CD4-positive, CD25-positive, alpha-beta regulatory T cell (primary cell): ENCODE measurements around the gene PER1. TPM values are rescaled to one million over a fixed set of nuclear protein-coding genes. Genes with fewer than 3 reads are reported as not detected.
A peak's percentile ranks its signal among the peaks of the same experiment; 100 is the strongest.

Source experiments
- ATAC-seq, 2 donors: fragments of 150-1000 bp; cut with Tn5 transposase; one replicate each; pipeline ENCODE4 v1.10.0; 2021; ENCODE audit warnings: low read depth in 2 of 2, moderate number of reproducible peaks in 2 of 2, moderate library complexity in 1 of 2
- DNase-seq, 3 donors: peaks; one replicate each; pipeline versions ENCODE4 v3.0.0 to v3.0.0-alpha.2; 2012 to 2022; ENCODE audit warnings: mixed read lengths in 1 of 3
- H3K27ac ChIP-seq: one replicate; pipeline ENCODE4 v1.7.0; 2013; ENCODE audit warnings: mild to moderate bottlenecking, low read length; ENCODE audit not compliant: insufficient read depth, poor library complexity, severe bottlenecking
- H3K27me3 ChIP-seq: one replicate; pipeline ENCODE4 v1.7.0; 2013; ENCODE audit warnings: low read length; ENCODE audit not compliant: control insufficient read depth, insufficient read depth
- H3K36me3 ChIP-seq: one replicate; pipeline ENCODE4 v1.7.0; 2013; ENCODE audit warnings: mild to moderate bottlenecking, low read length, moderate library complexity; ENCODE audit not compliant: control insufficient read depth, insufficient read depth
- H3K4me1 ChIP-seq: 2 replicates; pipeline ENCODE4 v1.7.0; 2013; ENCODE audit warnings: mild to moderate bottlenecking, low read length; ENCODE audit not compliant: insufficient read depth, control insufficient read depth, poor library complexity, severe bottlenecking
- H3K4me3 ChIP-seq: one replicate; pipeline ENCODE4 v1.7.0; 2013; ENCODE audit warnings: low read depth, mild to moderate bottlenecking, low read length, moderate library complexity
- H3K9me3 ChIP-seq, 2 experiments: 1 replicate in 1 of 2; 2 replicates in 1 of 2; pipeline ENCODE4 v1.7.0; 2013; ENCODE audit warnings: low read length in 2 of 2, mild to moderate bottlenecking in 1 of 2, moderate library complexity in 1 of 2; ENCODE audit not compliant: control insufficient read depth in 2 of 2
- H3K27ac Mint-ChIP-seq, 3 donors: one replicate each; pipeline ENCODE4 v1.8.0; 2020 to 2022; ENCODE audit warnings: mild to moderate bottlenecking in 3 of 3, mixed read lengths in 3 of 3, moderate library complexity in 2 of 3
- H3K27me3 Mint-ChIP-seq: one replicate; pipeline ENCODE4 v1.8.0; 2022; ENCODE audit warnings: mild to moderate bottlenecking, mixed read lengths
- H3K36me3 Mint-ChIP-seq: one replicate; pipeline ENCODE4 v1.8.0; 2020; ENCODE audit warnings: mixed read lengths
- H3K4me1 Mint-ChIP-seq, 4 donors: one replicate each; pipeline ENCODE4 v1.8.0; 2020 to 2022; ENCODE audit warnings: mixed read lengths in 4 of 4, mild to moderate bottlenecking in 1 of 4
- H3K4me3 Mint-ChIP-seq, 4 donors: one replicate each; pipeline ENCODE4 v1.8.0; 2020 to 2022; ENCODE audit warnings: mild to moderate bottlenecking in 4 of 4, mixed read lengths in 4 of 4, moderate library complexity in 3 of 4
- H3K9me3 Mint-ChIP-seq, 7 donors: one replicate each; pipeline ENCODE4 v1.8.0; 2020 to 2022; ENCODE audit warnings: mixed read lengths in 7 of 7, mild to moderate bottlenecking in 3 of 7, moderate library complexity in 2 of 7
- polyA plus RNA-seq, 4 donors: library from polyadenylated mRNA; unstranded; fragments of 300-500 nt; fragmentation: Illumina TruSeq; gene quantifications; one replicate each; pipeline ENCODE4 v1.2.3, GENCODE V29; 2021
- total RNA-seq: library from RNA; stranded (reverse); gene quantifications from one replicate; pipeline ENCODE4 v1.2.3, GENCODE V29; 2022

Gene PER1
- total and polyA plus RNA-seq, 5 donors from 2014 or later = 4.8 to 1,740 (median 6.9) TPM

- Mint-ChIP-seq H3K36me3 (peaks cover 25% of the 10 kb centered on the region), H3K27ac (peak overlapping the region; percentile 60 to 98 (median 97)), H3K27me3 (peaks cover 3% of the 10 kb centered on the region), H3K4me3 (peak overlapping the region; percentile 74 to 96 (median 90)), H3K9me3 (peaks cover 0 to 1% (median 0%) of the 10 kb centered on the region in 7 donors), H3K4me1 (peaks cover 5 to 58% (median 33%) of the 10 kb centered on the region in 4 donors)
- Histone ChIP-seq H3K36me3 (peaks cover 22% of the 10 kb centered on the region), H3K27me3 (no peaks in the 10 kb centered on the region), H3K27ac (peak overlapping the region; percentile 98), H3K9me3 (no peaks in the 10 kb centered on the region), H3K4me1 (peaks cover 80% of the 10 kb centered on the region), H3K4me3 (no peak overlapping the region)
- ATAC-seq (no peak), DNase-seq (no peak)
Measured at GRCh38 chr17:8159459-8160223, 7.4 kb upstream of the PER1 start.

GRCh38 chr17:8159032-8159400 is 6.8 kb upstream of the PER1 start:
- H3K27me3 Mint-ChIP-seq = peaks cover 3% of the 10 kb centered on the region
- peaks cover 0 to 1% (median 0%) of the 10 kb centered on the region in 7 donors for H3K9me3 Mint-ChIP-seq
- ATAC-seq = no peak
- DNase-seq = no peak
- Histone ChIP-seq H3K4me1 (peaks cover 80% of the 10 kb centered on the region), H3K9me3 (no peaks in the 10 kb centered on the region), H3K4me3 (no peak overlapping the region), H3K27me3 (no peaks in the 10 kb centered on the region), H3K36me3 (peaks cover 22% of the 10 kb centered on the region), H3K27ac (peak overlapping the region; percentile 98)
- H3K4me3 Mint-ChIP-seq = peak overlapping the region; percentile 74 to 91 (median 81)
- H3K36me3 Mint-ChIP-seq = peaks cover 25% of the 10 kb centered on the region
- peak overlapping the region in 2 of 3 donors; percentile 82 to 97 for H3K27ac Mint-ChIP-seq
- peaks cover 7 to 52% (median 36%) of the 10 kb centered on the region in 4 donors for H3K4me1 Mint-ChIP-seq

- H3K27me3 Mint-ChIP-seq = peaks cover 5% of the 10 kb centered on the region
- Histone ChIP-seq H3K9me3 (no peaks in the 10 kb centered on the region), H3K27ac (peak overlapping the region; percentile 98), H3K4me3 (peak overlapping the region; percentile 54), H3K36me3 (peaks cover 22% of the 10 kb centered on the region), H3K4me1 (peaks cover 80% of the 10 kb centered on the region), H3K27me3 (no peaks in the 10 kb centered on the region)
- peaks cover 8 to 49% (median 39%) of the 10 kb centered on the region in 4 donors for H3K4me1 Mint-ChIP-seq
- ATAC-seq (peak in 1 of 2 donors; percentile 11), DNase-seq (peak; percentile 78 to 86 (median 82))
- peak overlapping the region in 2 of 3 donors; percentile 82 to 97 for H3K27ac Mint-ChIP-seq
- H3K4me3 Mint-ChIP-seq = peak overlapping the region; percentile 74 to 91 (median 81)
- peaks cover 25% of the 10 kb centered on the region for H3K36me3 Mint-ChIP-seq
- peaks cover 0 to 1% (median 0%) of the 10 kb centered on the region in 7 donors for H3K9me3 Mint-ChIP-seq
Measured at GRCh38 chr17:8158267-8159031, 6.2 kb upstream of the PER1 start.

GRCh38 chr17:8156246-8156992 is 4.2 kb upstream of the PER1 start:
- Histone ChIP-seq H3K27me3 (no peaks in the 10 kb centered on the region), H3K27ac (peak overlapping the region; percentile 100), H3K4me3 (peak overlapping the region; percentile 94), H3K9me3 (no peaks in the 10 kb centered on the region), H3K36me3 (peaks cover 25% of the 10 kb centered on the region), H3K4me1 (peaks cover 86% of the 10 kb centered on the region)
- Mint-ChIP-seq H3K27ac (no peak overlapping the region), H3K4me3 (no peak overlapping the region), H3K36me3 (peaks cover 22% of the 10 kb centered on the region), H3K9me3 (peaks cover 0 to 1% (median 0%) of the 10 kb centered on the region in 7 donors), H3K4me1 (peaks cover 8 to 60% (median 48%) of the 10 kb centered on the region in 4 donors), H3K27me3 (peaks cover 11% of the 10 kb centered on the region)
- DNase-seq = peak; percentile 100
- peak; percentile 86 to 87 for ATAC-seq

- Histone ChIP-seq H3K36me3 (peaks cover 20% of the 10 kb centered on the region), H3K27ac (peak overlapping the region; percentile 100), H3K27me3 (no peaks in the 10 kb centered on the region), H3K9me3 (no peaks in the 10 kb centered on the region), H3K4me3 (peak overlapping the region; percentile 94), H3K4me1 (peaks cover 86% of the 10 kb centered on the region)
- DNase-seq (no peak), ATAC-seq (no peak)
- Mint-ChIP-seq H3K27ac (no peak overlapping the region), H3K4me3 (no peak overlapping the region), H3K4me1 (peaks cover 8 to 57% (median 45%) of the 10 kb centered on the region in 4 donors), H3K9me3 (peaks cover 0 to 1% (median 0%) of the 10 kb centered on the region in 7 donors), H3K36me3 (peaks cover 17% of the 10 kb centered on the region), H3K27me3 (peaks cover 13% of the 10 kb centered on the region)
Measured at GRCh38 chr17:8155996-8156245, 3.7 kb upstream of the PER1 start.

GRCh38 chr17:8155231-8155995 is 3.2 kb upstream of the PER1 start:
- no peaks in the 10 kb centered on the region for H3K9me3 ChIP-seq
- Mint-ChIP-seq H3K9me3 (no peaks in the 10 kb centered on the region), H3K36me3 (peaks cover 12% of the 10 kb centered on the region), H3K4me1 (peaks cover 8 to 57% (median 42%) of the 10 kb centered on the region in 4 donors), H3K27me3 (peaks cover 13% of the 10 kb centered on the region), H3K27ac (no peak overlapping the region), H3K4me3 (no peak overlapping the region)
- ATAC-seq (no peak), DNase-seq (no peak)
- H3K4me1 ChIP-seq = peaks cover 86% of the 10 kb centered on the region
- no peaks in the 10 kb centered on the region for H3K27me3 ChIP-seq
- peak overlapping the region; percentile 100 for H3K27ac ChIP-seq
- peaks cover 16% of the 10 kb centered on the region for H3K36me3 ChIP-seq
- H3K4me3 ChIP-seq = peak overlapping the region; percentile 94

- Mint-ChIP-seq H3K27me3 (peaks cover 13% of the 10 kb centered on the region), H3K4me1 (peaks cover 8 to 56% (median 40%) of the 10 kb centered on the region in 4 donors), H3K4me3 (no peak overlapping the region), H3K36me3 (peaks cover 6% of the 10 kb centered on the region), H3K9me3 (peaks cover 0 to under 1% (median 0%) of the 10 kb centered on the region in 7 donors), H3K27ac (no peak overlapping the region)
- H3K27me3 ChIP-seq = no peaks in the 10 kb centered on the region
- peak overlapping the region; percentile 94 for H3K4me3 ChIP-seq
- DNase-seq (no peak), ATAC-seq (no peak)
- peaks cover 17% of the 10 kb centered on the region for H3K36me3 ChIP-seq
- H3K4me1 ChIP-seq = peaks cover 85% of the 10 kb centered on the region
- peak overlapping the region; percentile 100 for H3K27ac ChIP-seq
- H3K9me3 ChIP-seq = no peaks in the 10 kb centered on the region
Measured at GRCh38 chr17:8154608-8155155, 2.5 kb upstream of the PER1 start.
